GM18861 (cell line): ENCODE data around the gene SLC39A3.

ENCODE experiments used
- ATAC-seq: cut with Tn5 transposase; IDR thresholded peaks from one replicate; pipeline ENCODE4 v1.9.1; 2021; ENCODE audit not compliant: unreplicated experiment

Gene SLC39A3, protein sequence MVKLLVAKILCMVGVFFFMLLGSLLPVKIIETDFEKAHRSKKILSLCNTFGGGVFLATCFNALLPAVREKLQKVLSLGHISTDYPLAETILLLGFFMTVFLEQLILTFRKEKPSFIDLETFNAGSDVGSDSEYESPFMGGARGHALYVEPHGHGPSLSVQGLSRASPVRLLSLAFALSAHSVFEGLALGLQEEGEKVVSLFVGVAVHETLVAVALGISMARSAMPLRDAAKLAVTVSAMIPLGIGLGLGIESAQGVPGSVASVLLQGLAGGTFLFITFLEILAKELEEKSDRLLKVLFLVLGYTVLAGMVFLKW

GRCh38 chr19:2739602-2740313 is at the start of gene SLC39A3:
Gene SLC39A3, minus strand, starts transcription at chr19:2740017. Its CDS starts 2,760 bp downstream, at chr19:2737257.
- peak; percentile 90 for ATAC-seq

GRCh38 chr19:2788237-2788636 is 48.4 kb upstream of the SLC39A3 start:
- no peak for ATAC-seq

GRCh38 chr19:2787115-2787514 is 47.3 kb upstream of the SLC39A3 start:
- no peak for ATAC-seq

GRCh38 chr19:2785244-2785997 is 45.6 kb upstream of the SLC39A3 start, which contains the start of gene THOP1:
Gene THOP1, plus strand, starts transcription at chr19:2785503. Its CDS starts 160 bp downstream, at chr19:2785663.
- peak; percentile 53 for ATAC-seq

- ATAC-seq, result no peak
These were observed 43.9 kb upstream of the SLC39A3 start for GRCh38 chr19:2783781-2784145.

DNA sequence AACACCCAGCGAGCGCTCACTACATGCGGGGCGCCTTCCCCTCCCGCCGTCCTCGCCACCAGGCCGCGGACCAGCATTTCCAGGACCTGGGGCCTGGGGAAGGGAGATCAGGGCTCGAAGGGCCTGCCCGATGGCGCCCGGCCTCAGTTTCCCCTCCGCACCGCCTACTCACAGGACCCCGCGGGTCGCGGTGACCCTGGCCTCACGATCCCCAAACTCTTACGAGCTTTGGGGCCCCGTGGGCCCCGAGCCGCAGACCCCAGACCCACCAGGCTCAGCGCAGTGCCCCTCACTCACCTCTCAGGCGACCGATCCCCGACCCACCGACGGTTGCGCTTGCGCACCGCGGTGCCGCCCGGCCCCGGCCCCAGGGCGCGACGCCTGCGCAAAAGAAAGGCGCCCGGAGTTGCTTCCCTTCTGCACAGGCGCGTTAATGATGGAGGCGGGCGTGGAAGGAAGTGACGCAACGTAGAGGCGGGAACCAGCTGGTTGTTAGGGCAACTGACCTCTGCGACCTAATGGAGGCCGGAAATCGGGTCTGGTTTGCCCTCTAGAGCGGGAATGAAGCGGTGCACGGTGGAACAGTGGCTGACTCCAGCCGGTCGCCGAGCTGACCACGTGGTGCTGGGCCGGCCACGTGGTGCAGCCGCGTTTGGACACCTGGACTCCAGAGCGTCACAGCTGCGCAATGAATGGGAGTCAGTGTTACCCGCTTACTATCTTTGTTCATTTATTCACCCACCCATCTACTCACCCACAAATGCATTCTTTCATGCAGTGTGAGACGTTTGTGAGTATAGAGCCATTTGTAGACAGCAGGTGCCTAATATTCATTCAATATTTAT is 43.3 kb upstream of the SLC39A3 start, which contains the start of gene SGTA:
SGTA (minus strand) TSS at position 338 of the 845 bp plus-strand sequence. CDS start 14,205 bp downstream, outside the sequence.
- ATAC-seq, result peak; percentile 64

- ATAC-seq, result no peak
These were observed 42.6 kb upstream of the SLC39A3 start for GRCh38 chr19:2782329-2782935.

- ATAC-seq, result no peak
These were observed 40.5 kb upstream of the SLC39A3 start for GRCh38 chr19:2780284-2780683.

- ATAC-seq, result no peak
These were observed 39.4 kb upstream of the SLC39A3 start for GRCh38 chr19:2779121-2779740.

DNA sequence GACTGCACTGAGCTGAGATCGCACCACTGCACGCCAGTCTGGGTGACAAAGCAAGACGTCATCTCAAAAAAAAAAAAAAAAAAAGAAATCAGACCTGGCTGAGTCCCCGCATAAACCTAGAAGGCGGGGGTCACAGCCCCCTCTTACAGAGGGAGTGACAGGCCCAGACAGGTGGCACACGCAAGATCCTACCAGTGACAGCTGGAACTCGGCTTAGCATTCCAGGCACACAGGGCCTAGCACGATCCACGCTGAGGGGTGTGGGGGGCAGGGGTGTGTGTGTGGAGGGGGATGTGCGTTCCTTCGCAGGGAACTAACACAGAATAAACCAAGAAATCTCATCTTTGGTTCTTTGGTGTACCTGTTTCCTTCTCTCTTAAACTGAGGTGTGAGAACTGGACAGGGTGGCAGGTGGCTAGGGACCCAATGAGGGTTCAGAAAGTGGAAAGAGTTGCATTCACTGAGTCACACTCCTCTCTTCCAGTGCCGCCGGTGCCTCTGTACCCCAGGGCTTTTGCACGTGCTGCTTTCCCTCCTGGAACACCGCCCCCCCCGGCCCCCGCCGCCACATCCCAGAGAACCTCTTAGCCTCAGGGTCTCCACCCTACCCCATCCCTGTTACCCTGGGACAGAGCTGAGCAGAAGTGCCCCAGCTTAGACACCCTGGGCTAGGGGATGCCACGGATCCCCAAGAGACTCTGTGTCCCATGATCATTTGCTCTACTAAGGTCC is 38.3 kb upstream of the SLC39A3 start:
- ATAC-seq, result no peak

DNA sequence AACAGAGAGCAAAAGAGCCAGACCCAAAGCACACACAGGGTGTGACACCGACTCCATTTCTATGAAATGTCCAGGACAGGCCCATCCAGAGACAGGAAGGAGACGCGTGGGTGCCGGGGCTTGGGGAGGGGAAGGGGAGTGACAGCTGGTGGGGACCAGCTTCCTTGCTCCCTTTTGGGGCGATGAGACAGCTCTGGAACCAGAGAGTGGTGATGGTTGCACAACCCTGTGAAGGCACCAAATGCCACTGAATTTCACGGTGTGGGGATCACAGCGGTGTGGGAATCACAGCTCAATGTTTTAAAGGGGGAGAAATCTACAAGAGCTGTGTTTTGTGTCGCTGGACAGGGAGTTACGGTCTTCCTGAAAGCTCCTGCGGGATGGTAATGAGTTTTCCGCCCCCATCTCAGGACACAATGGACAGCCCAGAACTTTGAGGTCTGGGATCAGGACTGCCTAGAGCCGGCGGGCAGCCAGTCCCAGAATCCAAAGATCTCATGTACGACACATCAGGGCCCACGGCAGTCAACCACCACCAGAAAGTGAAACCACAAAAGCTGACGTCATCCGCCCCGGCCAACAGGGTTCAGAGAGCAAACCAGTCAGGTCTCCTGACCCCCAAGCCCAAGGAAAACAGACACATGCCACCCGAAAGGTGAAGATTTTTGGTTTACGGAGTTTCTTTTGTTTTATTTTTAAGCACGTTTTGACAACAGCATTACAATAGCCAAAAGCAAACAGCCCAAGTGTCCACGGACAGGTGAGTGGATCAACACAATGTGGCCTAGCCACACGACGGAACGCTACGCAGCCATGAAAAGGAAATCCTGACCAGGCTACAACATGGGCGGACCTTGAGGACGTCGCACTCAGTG is 36.0 kb upstream of the SLC39A3 start:
- ATAC-seq, result no peak

- no peak for ATAC-seq
These were observed 35.2 kb upstream of the SLC39A3 start for GRCh38 chr19:2774953-2775555.

DNA sequence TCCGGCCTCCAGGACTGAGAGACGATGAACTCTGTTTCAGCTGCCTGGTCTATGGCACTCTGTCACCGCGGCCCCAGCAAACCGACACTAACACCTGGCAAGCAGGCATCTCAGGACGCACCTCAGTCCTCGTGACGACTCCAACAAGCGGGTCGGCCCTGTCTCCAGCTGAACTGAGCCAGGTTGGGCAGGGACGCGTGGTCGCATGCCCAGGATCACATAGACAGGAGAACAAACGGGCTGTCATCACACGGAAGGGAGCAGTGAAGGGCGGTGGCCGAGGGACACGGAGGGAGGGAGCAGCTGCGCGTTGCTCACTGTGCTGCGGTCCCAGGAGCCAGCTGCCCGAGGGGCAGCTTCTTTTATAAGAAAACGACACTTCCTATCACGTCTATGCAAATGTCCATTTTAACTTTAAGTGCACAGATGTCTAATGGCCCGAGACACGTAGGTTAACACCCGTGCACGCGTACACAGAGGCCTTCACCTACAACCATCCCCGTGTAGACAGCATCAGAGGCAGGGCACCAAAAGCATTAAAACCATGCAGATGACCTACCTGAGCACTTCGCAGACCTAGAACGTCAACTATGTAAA is 34.4 kb upstream of the SLC39A3 start:
- ATAC-seq, result no peak

DNA sequence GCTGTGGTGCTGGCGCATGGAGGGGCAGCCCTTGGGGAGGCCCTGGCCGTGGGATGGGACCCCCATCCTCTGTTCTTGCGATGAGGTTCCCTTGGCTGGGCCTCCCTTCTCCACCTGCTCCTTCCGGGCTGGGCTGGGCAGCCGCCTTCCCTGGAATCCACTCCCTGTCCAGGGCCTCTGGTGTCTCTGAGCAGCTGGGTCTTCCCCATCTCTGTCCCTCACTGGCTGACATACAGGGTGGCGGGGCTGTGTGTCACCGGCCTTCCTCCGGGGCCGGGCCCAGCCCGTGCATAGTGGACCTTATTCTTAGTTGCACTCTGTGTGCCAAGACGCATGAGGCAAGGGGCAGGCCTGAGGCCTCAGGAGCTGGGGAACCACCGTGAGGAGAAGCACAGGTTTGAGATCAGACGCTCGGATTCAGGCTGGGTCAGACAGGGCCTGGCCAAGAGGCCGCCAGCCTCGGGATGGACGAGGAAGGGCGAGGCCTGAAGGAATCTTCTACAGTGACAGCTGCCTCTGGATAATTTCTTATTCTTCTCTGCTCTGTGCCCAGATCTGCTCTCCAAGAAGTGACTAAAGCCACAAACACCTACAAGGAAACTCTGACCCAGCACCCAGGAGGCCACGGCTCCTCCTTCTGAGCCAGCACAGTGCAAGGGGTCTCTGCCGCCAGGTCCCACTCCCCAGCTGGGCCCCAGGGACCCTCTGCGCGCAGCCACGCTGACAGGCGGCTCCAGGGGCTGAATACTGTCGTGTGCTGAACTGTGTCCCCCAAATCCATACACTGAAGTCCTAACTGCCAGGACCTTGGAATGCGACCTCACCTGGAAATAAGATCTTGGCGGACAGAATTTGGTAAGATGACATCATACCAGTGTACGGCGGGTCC is 32.2 kb upstream of the SLC39A3 start:
- no peak for ATAC-seq

DNA sequence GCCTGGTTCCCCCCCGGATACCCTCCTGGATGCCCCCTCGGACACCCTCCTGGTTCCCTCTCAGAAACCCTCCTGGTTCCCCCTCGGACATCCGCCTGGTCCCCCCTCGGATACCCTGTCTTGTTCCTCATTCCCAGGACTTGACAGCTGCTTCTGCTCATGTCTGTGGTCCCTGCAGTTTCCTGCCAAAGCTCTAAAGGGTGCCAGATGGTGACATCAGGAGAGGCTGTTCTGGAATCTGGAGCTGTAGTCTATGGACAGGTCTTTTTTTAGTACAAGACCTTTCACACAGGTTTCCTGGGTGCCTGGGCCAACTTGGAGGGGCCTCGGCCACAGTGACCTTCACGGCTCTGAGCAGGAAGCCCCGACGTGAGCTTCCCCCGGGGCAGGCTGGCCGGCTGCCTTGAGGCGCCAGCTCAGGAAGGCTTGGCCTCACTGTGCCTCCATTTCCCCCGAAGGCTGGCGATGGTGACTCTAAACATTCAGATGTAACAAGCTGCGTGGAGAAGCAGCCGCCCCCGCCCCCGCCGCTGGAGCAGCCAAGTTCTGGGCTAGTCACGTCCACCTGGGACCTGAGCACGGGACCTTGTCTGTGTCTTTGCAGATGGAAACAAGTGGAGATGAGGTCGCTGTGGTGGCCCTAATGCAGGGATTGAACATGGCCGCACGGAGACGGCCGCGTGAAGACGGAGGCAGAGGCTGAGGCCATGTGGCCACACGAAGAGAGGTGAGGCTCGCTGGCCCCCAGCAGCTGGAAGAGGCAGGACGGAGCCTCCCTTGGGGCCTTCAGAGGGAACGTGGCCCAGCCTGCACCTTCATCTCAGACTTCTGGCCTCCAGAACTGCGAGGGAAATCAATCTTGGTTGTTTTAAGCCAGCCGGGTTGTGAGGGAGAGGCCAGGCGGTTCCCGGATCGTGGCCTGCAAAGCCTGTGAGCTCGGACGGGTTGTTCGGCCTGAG is 30.5 kb upstream of the SLC39A3 start:
- no peak for ATAC-seq
